ENCODE measurements around the gene SUMO3. TPM values are rescaled to one million over a fixed set of nuclear protein-coding genes. Genes with fewer than 3 reads are reported as not detected.

Gene SUMO3
- total RNA-seq, 5 donors from 2014 or later (not counting 1 experiment from before 2014, with no cell fraction given): 49.1 to 77.1 (median 53.7) TPM

- H3K36me3 ChIP-seq (ENCODE audit: control insufficient read depth in 2 of 2, extremely low read depth in 1 of 2, insufficient read depth in 1 of 2, low read length in 1 of 2): peaks cover 0 to 33% of the 10 kb centered on the region in 2 donors
- Mint-ChIP-seq H3K4me3 (peak overlapping the region; percentile 81 to 92 (median 88)), H3K9me3 (no peaks in the 10 kb centered on the region), H3K4me1 (peaks cover 36 to 42% (median 40%) of the 10 kb centered on the region in 3 donors), H3K27me3 (no peaks in the 10 kb centered on the region), H3K36me3 (peaks cover 29% of the 10 kb centered on the region), H3K27ac (peak overlapping the region; percentile 73 to 76)
- POLR2A ChIA-PET: no interaction called here
- no peaks in the 10 kb centered on the region for H3K9me3 ChIP-seq
- H3K4me1 ChIP-seq (ENCODE audit: control insufficient read depth in 1 of 2, extremely low read depth in 1 of 2, insufficient read depth in 2 of 2, low read length in 2 of 2): peaks cover 11 to 27% of the 10 kb centered on the region in 2 experiments
- H3K27me3 ChIP-seq (replicated peaks in 1 of 2; ENCODE audit: control insufficient read depth in 2 of 2, extremely low read depth in 1 of 2, insufficient read depth in 2 of 2, low read length in 1 of 2): no peaks in the 10 kb centered on the region
- no peak overlapping the region for H3K27ac ChIP-seq (ENCODE audit: low read length)
- ATAC-seq (replicated peaks in 1 of 4) (peak in 2 of 4 experiments; percentile 2 to 5), DNase-seq (peak in 1 of 35 experiments; percentile 19)
- peak overlapping the region; percentile 74 to 84 for H3K4me3 ChIP-seq (ENCODE audit: control insufficient read depth in 1 of 2, extremely low read depth in 1 of 2, low read length in 1 of 2)
- 40% methylated on average over 24 of the region's 32 CpGs for WGBS (ENCODE audit: insufficient coverage)
- CTCF ChIA-PET: interaction anchor here (0.6 to 2.5 kb wide), 5 partner anchors 9 to 292 kb away, joined by 4 to 12 read pairs (median 7); no protein-coding TSS in a partner anchor
Measured at GRCh38 chr21:44802396-44803153, 15.3 kb downstream of the SUMO3 start.

- Histone ChIP-seq H3K27me3 (replicated peaks in 1 of 2; ENCODE audit: control insufficient read depth in 2 of 2, extremely low read depth in 1 of 2, insufficient read depth in 2 of 2, low read length in 1 of 2) (no peaks in the 10 kb centered on the region), H3K4me3 (ENCODE audit: control insufficient read depth in 1 of 2, extremely low read depth in 1 of 2, low read length in 1 of 2) (peak within 1 kb of the TSS; percentile 74 to 84), H3K36me3 (ENCODE audit: control insufficient read depth in 2 of 2, extremely low read depth in 1 of 2, insufficient read depth in 1 of 2, low read length in 1 of 2) (peaks cover 0 to 24% of the 10 kb centered on the region in 2 donors), H3K4me1 (ENCODE audit: control insufficient read depth in 1 of 2, extremely low read depth in 1 of 2, insufficient read depth in 2 of 2, low read length in 2 of 2) (peaks cover 11 to 27% of the 10 kb centered on the region in 2 experiments), H3K9me3 (no peaks in the 10 kb centered on the region), H3K27ac (ENCODE audit: low read length) (peak within 1 kb of the TSS; percentile 62)
- DNase-seq: peak; percentile 67 to 91 (median 82)
- peaks cover 27% of the 10 kb centered on the region for H3K36me3 Mint-ChIP-seq
- H3K27me3 Mint-ChIP-seq: no peaks in the 10 kb centered on the region
- H3K9me3 Mint-ChIP-seq: no peaks in the 10 kb centered on the region
- under 1% methylated on average over 92 of the region's 97 CpGs for WGBS (ENCODE audit: insufficient coverage)
- peaks cover 42 to 47% (median 46%) of the 10 kb centered on the region in 3 donors for H3K4me1 Mint-ChIP-seq
- H3K4me3 Mint-ChIP-seq: peak within 1 kb of the TSS; percentile 92 to 98 (median 97)
- POLR2A ChIA-PET: interaction anchor here in 1 of 2 donors (1.5 kb wide), 1 partner anchor 16 kb away, joined by 4 read pairs; the partner anchor contains the start of gene SUMO3
- CTCF ChIA-PET: interaction anchor here (0.6 to 2.5 kb wide), 12 partner anchors 8 to 326 kb away, joined by 3 to 12 read pairs (median 6); partner anchors contain the start of genes PTTG1IP (in 1 of the 2) and SUMO3 (in 1 of the 2)
- peak within 1 kb of the TSS; percentile 89 to 97 for H3K27ac Mint-ChIP-seq
- peak; percentile 93 to 96 (median 94) for ATAC-seq (replicated peaks in 1 of 4)
Measured at GRCh38 chr21:44801468-44802395, 16.1 kb downstream of the SUMO3 start, which contains the start of gene UBE2G2. Gene UBE2G2 (minus strand): TSS chr21:44801820. CDS start chr21:44801748, 72 bp downstream.

GRCh38 chr21:44800971-44801467, 16.8 kb downstream of the SUMO3 start:
- Mint-ChIP-seq H3K4me1 (peaks cover 50 to 54% (median 53%) of the 10 kb centered on the region in 3 donors), H3K27ac (peak overlapping the region; percentile 89 to 97), H3K9me3 (no peaks in the 10 kb centered on the region), H3K27me3 (no peaks in the 10 kb centered on the region), H3K36me3 (peaks cover 23% of the 10 kb centered on the region), H3K4me3 (peak overlapping the region; percentile 92 to 98 (median 97))
- Histone ChIP-seq H3K4me3 (ENCODE audit: control insufficient read depth in 1 of 2, extremely low read depth in 1 of 2, low read length in 1 of 2) (peak overlapping the region; percentile 74 to 84), H3K4me1 (ENCODE audit: control insufficient read depth in 1 of 2, extremely low read depth in 1 of 2, insufficient read depth in 2 of 2, low read length in 2 of 2) (peaks cover 11 to 27% of the 10 kb centered on the region in 2 experiments), H3K9me3 (no peaks in the 10 kb centered on the region), H3K27ac (ENCODE audit: low read length) (peak overlapping the region; percentile 30), H3K36me3 (ENCODE audit: control insufficient read depth in 2 of 2, extremely low read depth in 1 of 2, insufficient read depth in 1 of 2, low read length in 1 of 2) (peaks cover under 1 to 24% of the 10 kb centered on the region in 2 donors), H3K27me3 (replicated peaks in 1 of 2; ENCODE audit: control insufficient read depth in 2 of 2, extremely low read depth in 1 of 2, insufficient read depth in 2 of 2, low read length in 1 of 2) (no peaks in the 10 kb centered on the region)
- 8% methylated on average over 17 of the region's 17 CpGs for whole genome bisulfite sequencing (ENCODE audit: insufficient coverage)
- POLR2A ChIA-PET: interaction anchor here in 1 of 2 donors (1.5 kb wide), 1 partner anchor 17 kb away, joined by 4 read pairs; the partner anchor contains the start of gene SUMO3
- ATAC-seq (replicated peaks in 1 of 4): peak; percentile 64 to 68 (median 66)
- DNase-seq: peak in 8 of 35 experiments; percentile 17 to 66 (median 30)
- CTCF ChIA-PET: interaction anchor here (0.7 to 2.5 kb wide), 12 partner anchors 8 to 327 kb away, joined by 3 to 12 read pairs (median 5); partner anchors contain the start of genes PTTG1IP (in 1 of the 2) and SUMO3 (in 1 of the 2)

GRCh38 chr21:44800103-44800502, 17.8 kb downstream of the SUMO3 start:
- WGBS (ENCODE audit: insufficient coverage): 73% methylated on average over 6 of the region's 12 CpGs
- H3K36me3 Mint-ChIP-seq: peaks cover 16% of the 10 kb centered on the region
- Histone ChIP-seq H3K27me3 (replicated peaks in 1 of 2; ENCODE audit: control insufficient read depth in 2 of 2, extremely low read depth in 1 of 2, insufficient read depth in 2 of 2, low read length in 1 of 2) (no peaks in the 10 kb centered on the region), H3K9me3 (no peaks in the 10 kb centered on the region), H3K4me3 (ENCODE audit: control insufficient read depth in 1 of 2, extremely low read depth in 1 of 2, low read length in 1 of 2) (peak overlapping the region in 1 of 2 donors; percentile 41), H3K36me3 (ENCODE audit: control insufficient read depth in 2 of 2, extremely low read depth in 1 of 2, insufficient read depth in 1 of 2, low read length in 1 of 2) (peaks cover 4 to 19% of the 10 kb centered on the region in 2 donors), H3K4me1 (ENCODE audit: control insufficient read depth in 1 of 2, extremely low read depth in 1 of 2, insufficient read depth in 2 of 2, low read length in 2 of 2) (peaks cover 11 to 27% of the 10 kb centered on the region in 2 experiments), H3K27ac (ENCODE audit: low read length) (no peak overlapping the region)
- H3K4me1 Mint-ChIP-seq: peaks cover 58 to 60% (median 59%) of the 10 kb centered on the region in 3 donors
- H3K27me3 Mint-ChIP-seq: no peaks in the 10 kb centered on the region
- DNase-seq (no peak), ATAC-seq (replicated peaks in 1 of 4) (no peak)
- no peaks in the 10 kb centered on the region for H3K9me3 Mint-ChIP-seq
- ChIA-PET POLR2A (no interaction called here), CTCF (interaction anchor here in 1 of 2 donors (1.0 to 2.5 kb wide), 7 partner anchors 17 to 328 kb away, joined by 3 to 12 read pairs (median 6); partner anchors contain the start of genes PTTG1IP and SUMO3)
- peak overlapping the region; percentile 89 to 97 for H3K27ac Mint-ChIP-seq
- peak overlapping the region; percentile 92 to 98 (median 97) for H3K4me3 Mint-ChIP-seq

GRCh38 chr21:44799646-44800045, 18.2 kb downstream of the SUMO3 start:
- Histone ChIP-seq H3K27me3 (replicated peaks in 1 of 2; ENCODE audit: control insufficient read depth in 2 of 2, extremely low read depth in 1 of 2, insufficient read depth in 2 of 2, low read length in 1 of 2) (no peaks in the 10 kb centered on the region), H3K27ac (ENCODE audit: low read length) (no peak overlapping the region), H3K4me3 (ENCODE audit: control insufficient read depth in 1 of 2, extremely low read depth in 1 of 2, low read length in 1 of 2) (peak overlapping the region in 1 of 2 donors; percentile 41), H3K36me3 (ENCODE audit: control insufficient read depth in 2 of 2, extremely low read depth in 1 of 2, insufficient read depth in 1 of 2, low read length in 1 of 2) (peaks cover 4 to 14% of the 10 kb centered on the region in 2 donors), H3K4me1 (ENCODE audit: control insufficient read depth in 1 of 2, extremely low read depth in 1 of 2, insufficient read depth in 2 of 2, low read length in 2 of 2) (peaks cover 11 to 27% of the 10 kb centered on the region in 2 experiments), H3K9me3 (no peaks in the 10 kb centered on the region)
- Mint-ChIP-seq H3K4me3 (peak overlapping the region; percentile 35 to 98 (median 92)), H3K27me3 (no peaks in the 10 kb centered on the region), H3K36me3 (peaks cover 11% of the 10 kb centered on the region), H3K4me1 (peaks cover 58 to 60% (median 59%) of the 10 kb centered on the region in 3 donors), H3K27ac (peak overlapping the region in 1 of 2 donors; percentile 23), H3K9me3 (no peaks in the 10 kb centered on the region)
- no peak for ATAC-seq (replicated peaks in 1 of 4)
- no CpG with 5 or more reads among the region's 1 CpG for WGBS (ENCODE audit: insufficient coverage)
- DNase-seq: no peak
- POLR2A ChIA-PET: no interaction called here
- CTCF ChIA-PET: interaction anchor here in 1 of 2 donors (1.0 to 2.2 kb wide), 4 partner anchors 18 to 133 kb away, joined by 5 to 12 read pairs (median 6); partner anchors contain the start of genes PTTG1IP and SUMO3

Measured in T-cell (primary cell).